ENCODE results near the gene SUSD1. TPM values are rescaled to one million over a fixed set of nuclear protein-coding genes. Genes with fewer than 3 reads are reported as not detected.
"Not testable (repeated sequence)": the region's sequence is repeated elsewhere in the genome, so short reads cannot be mapped to it uniquely, and the experiment has no call there.

The SUSD1 gene
- total RNA-seq, 1 donor from 2014 or later, result 3.2 TPM

DNA sequence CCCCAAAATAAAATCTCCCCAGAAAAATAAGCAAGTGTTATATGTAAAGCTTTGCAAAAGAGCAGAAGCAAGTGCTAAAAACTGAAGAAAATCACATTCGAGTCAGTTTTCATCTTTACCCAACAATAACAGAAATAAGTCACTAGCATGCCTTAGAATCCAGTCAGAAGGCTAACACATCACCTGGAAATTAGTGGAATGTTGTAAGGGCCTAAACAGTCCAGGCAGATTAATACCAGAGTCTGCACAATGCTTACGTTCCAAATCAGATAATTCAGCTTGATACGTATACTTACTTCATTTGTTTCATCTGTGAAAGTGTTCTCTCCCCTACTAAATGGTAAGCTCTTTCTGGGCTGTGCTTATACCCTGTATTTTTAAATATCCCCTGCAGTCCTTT lies 42.7 kb downstream of the SUSD1 start:
- ATAC-seq (no peak), DNase-seq (ENCODE audit: low spot score) (no peak)

DNA sequence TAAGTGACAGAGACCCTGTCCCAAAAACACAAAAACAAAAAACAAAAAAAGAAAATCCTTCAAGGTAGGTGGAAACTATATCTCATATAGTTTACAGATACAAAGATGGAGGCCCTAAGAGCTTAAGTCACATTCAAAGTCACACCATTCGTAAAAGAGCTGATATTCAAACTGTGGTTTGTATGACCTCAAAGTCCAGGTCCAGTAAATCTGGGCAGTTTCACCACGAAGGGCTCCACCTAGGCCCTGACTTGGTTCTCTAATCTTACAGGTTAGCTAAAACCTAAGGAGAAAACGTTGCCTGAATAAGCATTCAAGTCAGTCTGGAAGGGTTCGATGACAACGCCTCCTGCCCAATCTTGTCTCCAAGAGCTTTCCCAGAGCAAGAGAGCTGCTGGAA lies 44.1 kb downstream of the SUSD1 start:
- DNase-seq (ENCODE audit: low spot score), result no peak
- ATAC-seq, result peak; percentile 61

DNA sequence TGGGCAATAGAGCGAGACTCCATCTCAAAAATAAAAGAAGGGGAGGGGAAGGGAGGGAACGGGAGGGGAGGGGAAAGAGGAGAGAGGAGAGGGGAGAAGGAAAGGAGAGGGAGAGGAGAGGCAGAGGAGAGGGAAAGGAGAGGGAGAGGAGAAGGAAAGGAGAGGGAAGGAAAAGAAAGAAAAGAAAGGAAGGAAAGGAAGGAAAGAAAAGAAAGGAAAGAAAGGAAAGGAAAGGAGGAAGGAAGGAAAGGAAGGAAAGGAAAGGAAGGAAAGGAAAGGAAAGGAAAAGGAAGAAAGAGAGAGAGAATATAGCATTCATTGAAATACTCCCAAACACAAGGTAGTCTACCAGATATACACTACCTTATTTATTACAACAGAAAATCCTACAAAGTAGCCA lies 44.8 kb downstream of the SUSD1 start:
- no peak for DNase-seq (ENCODE audit: low spot score)
- no peak for ATAC-seq

GRCh38 chr9:112129246-112129645 lies 45.9 kb downstream of the SUSD1 start:
- ATAC-seq (no peak), DNase-seq (ENCODE audit: low spot score) (no peak)

DNA sequence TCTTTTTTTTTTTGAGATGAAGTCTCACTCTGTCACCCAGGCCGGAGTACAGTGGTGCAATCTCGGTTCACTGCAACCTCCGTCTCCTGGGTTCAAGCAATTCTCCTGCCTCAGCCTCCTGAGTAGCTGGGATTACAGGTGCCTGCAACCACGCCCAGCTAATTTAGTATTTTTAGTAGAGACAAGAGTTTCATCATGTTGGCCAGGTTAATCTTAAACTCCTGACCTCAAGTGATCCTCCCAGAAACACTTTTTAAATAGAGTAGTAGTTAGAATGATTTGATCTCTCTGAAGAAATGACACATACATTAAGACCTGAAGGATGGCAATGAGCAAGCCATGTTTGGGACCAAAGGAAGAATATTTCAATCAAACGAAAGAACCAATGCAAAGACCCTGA lies 46.7 kb downstream of the SUSD1 start:
- peak; percentile 91 for ATAC-seq
- DNase-seq (ENCODE audit: low spot score), result not testable (repeated sequence)

- peak; percentile 26 for ATAC-seq
- no peak for DNase-seq (ENCODE audit: low spot score)
These were observed 47.8 kb downstream of the SUSD1 start for GRCh38 chr9:112127281-112127680.

DNA sequence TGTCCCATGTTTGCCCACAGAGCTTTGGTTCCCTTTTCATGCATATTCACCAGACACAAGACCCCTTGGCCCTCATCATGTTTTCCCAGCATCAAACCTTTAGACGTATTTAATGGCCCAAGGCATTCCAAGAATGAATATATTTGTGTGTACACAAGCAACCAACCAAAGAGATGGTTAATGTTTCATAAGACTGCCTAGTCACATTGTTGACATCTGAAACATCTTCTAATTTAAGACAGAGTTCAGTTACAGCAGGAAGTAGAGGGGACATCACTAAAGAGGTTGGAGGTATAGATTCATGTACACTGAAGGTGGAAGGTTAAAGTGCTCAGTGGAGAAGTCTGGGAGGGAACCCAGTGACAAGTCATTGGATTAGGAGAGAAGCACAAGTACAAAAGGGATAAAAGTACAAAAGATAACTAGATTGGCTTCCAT lies 49.1 kb downstream of the SUSD1 start:
- ATAC-seq (no peak), DNase-seq (ENCODE audit: low spot score) (no peak)

DNA sequence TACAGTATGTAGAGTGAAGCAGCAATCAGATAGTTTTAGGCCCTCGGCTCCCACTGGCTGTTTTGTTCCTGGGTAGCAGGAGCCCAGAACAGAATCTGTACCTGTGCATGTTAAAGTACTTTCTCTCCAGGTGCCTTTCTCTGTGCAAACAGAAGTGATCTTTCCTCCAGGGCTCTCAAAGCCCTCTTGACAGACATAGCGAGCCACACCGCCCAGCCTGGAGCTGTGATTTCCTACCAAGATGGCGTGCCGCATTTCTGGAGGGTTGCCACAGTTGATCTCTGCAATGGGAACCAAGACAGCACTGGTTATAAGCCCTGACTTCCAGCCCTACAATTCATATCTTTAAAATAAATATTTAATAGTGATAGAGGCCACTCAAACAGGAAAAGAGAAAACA lies 50.9 kb downstream of the SUSD1 start:
- ATAC-seq (no peak), DNase-seq (ENCODE audit: low spot score) (no peak)

DNA sequence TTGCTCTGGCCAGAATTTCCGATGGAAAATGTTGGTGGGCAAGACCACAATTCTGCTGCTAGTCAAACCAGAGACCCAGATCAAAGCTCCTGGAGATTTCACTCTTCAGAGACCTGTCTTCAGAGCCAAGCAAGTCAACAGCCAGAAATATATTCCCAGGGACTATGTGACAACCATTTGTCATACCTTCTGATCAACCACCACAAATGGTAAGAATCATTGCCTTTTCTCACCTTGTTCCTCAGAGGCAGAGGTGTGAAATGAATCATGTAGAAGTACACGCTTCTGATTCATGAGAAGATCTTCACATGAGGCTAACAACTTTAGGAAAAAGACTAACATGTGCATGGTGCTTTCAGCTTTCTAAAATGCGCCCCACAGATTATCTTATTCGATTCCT lies 53.5 kb downstream of the SUSD1 start:
- DNase-seq (ENCODE audit: low spot score), result no peak
- ATAC-seq, result no peak

DNA sequence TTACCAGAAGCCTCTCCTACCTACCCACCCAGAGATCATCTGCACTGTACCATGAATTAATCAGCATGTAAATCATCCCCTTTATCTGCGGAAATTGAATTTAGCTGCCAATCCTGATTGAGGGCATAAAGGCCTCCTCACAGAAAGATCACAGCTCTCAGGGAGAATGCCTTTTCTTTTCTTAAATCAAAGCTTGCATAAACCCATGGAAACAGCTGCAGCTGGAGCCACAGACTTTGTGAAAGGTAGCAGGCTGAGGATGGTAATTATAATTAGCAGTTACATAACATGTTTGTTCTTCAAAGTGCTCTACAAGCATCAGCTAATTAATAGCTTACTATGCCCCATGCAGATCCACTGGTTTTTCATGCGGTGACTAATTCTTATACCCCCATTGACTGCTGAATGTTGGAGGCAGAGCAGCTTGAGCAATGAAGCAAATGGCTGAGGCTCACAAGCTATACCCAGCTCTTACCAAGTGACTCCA lies 54.6 kb downstream of the SUSD1 start:
- DNase-seq (ENCODE audit: low spot score), result no peak

DNA sequence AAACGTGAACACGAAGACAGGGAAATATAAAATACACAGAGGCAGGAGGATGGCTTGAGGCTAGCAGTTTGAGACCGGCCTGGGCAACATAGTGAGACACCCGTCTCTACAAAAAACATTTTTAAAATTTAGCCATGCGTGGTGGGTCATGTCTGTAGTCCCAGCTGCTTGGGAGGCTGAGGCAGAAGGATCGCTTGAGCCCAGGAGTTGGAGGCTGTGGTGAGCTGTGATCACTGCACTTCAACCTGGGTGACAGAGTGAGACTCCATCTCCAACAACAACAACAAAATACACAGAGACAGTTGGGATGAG lies 55.1 kb downstream of the SUSD1 start:
- no peak for ATAC-seq
- no peak for DNase-seq (ENCODE audit: low spot score)

More for the DNA sequence above, 54.6 kb downstream of the SUSD1 start:
- ATAC-seq, result no peak

DNA sequence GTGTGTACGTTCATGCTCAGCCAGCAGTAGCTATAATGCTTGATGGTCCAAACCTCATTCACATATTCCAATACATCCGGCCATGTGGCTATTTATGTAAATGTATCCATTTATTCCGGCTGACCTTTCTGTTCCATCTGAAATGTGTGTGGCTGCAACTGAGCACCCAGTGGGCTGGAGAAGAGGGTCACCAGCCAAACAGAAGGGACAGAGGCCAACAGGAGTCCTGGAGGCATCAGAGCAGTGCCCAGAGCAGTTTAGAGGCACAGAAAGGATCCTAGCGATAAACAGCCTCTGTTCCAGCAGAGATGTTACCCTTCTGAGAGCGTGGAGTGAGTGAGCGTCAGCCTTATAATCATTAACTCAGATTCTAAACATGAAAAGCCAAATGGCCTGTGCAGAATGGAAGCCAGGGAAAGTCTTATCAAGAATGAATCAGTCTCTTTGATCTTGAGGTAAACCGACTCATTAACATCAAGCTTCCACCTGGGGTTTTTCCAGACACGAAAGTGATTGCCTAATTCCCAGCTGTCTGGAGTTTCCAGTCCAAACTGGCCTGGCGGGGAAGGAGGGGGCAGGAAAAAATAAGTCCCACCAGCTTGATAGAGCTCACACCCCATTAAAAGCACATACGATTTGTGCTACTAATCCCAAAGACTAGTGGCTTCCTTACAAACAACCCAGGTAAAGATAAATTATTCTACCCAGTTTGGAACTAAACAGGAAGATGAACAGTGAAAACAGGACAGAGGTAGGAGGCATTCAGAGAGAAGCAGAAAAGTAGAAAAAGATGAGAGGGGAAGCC lies 55.7 kb downstream of the SUSD1 start:
- ATAC-seq, result peak; percentile 88
- peak; percentile 79 for DNase-seq (ENCODE audit: low spot score)

DNA sequence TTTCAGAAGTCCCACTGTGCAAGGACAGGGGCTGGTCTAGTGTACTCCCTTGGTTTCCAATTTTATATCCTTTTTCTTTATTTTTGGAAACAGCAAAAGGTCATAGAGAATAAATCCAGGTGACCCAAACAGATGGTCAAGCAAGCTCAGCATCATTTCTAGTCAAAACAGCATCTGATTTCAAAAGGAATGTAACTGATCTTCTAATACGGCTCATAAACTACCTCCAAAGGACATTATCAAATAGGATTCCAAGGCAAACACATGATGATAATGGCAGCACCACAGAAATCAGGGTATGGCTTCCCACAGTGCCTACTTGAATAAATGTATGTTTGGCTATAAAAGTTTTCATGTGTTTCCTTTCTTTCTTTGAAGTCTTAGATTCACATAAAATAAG lies 57.1 kb downstream of the SUSD1 start:
- DNase-seq (ENCODE audit: low spot score), result no peak
- ATAC-seq, result no peak

DNA sequence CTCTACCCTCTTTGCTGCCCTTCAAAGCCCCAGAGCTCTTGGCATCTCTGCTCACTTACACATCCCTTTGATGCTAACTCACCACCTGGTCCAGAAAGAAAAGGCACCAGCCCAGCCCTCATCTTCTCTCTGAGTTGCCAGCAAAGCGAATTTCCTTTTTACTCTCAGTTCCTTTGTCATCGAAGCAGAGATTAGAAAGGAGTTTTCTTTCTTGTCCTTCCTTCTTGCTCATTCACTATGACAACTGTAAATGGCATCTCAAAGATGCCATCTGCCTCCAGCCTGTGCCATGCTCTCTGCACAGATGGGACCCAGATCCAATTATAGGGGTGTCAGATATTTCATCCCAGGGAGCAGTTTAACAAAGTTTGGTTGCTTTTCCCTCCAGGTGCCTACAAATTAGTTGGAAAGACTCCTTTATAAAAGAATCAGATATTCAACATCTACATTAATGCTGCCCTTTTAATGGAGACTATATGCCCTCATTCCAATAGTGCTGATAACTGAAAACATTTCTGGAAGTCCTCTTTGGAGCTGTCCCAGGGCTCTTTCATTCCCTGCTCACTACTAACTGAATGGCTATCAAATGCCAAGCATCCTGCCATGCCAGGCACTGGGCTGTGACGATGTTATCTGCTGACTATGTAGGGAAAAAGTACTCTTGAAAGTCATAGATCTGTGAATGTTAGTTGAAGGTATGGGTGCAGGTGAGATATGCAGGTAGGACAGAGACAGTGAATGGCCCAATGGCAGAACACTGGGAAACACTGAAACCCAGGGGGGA lies 58.9 kb downstream of the SUSD1 start:
- DNase-seq (ENCODE audit: low spot score) (no peak), ATAC-seq (no peak)

GRCh38 chr9:112115109-112115508 lies 60.0 kb downstream of the SUSD1 start:
- peak; percentile 70 for ATAC-seq
- peak; percentile 57 for DNase-seq (ENCODE audit: low spot score)

- ATAC-seq, result peak; percentile 92
- peak; percentile 64 for DNase-seq (ENCODE audit: low spot score)
These were observed 62.0 kb downstream of the SUSD1 start for GRCh38 chr9:112112941-112113681.

DNA sequence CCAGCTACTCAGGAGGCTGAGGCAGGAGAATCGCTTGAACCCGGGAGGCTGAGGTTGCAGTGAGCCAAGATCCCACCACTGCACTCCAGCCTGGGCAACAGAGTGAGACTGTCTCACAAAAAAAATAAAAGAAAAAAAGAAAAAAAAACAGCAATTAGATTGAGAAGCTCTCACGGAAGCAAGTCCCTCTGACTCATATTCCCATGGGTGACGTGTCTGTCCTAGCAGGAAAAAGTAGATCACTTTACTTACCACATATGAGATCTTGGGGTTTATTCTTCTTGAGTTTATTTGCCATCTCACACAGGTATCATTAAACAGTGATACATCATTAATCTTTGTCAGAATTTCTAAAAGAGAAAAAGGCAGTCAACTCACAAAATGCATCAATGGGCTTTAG lies 62.6 kb downstream of the SUSD1 start:
- DNase-seq (ENCODE audit: low spot score), result no peak
- ATAC-seq, result no peak

DNA sequence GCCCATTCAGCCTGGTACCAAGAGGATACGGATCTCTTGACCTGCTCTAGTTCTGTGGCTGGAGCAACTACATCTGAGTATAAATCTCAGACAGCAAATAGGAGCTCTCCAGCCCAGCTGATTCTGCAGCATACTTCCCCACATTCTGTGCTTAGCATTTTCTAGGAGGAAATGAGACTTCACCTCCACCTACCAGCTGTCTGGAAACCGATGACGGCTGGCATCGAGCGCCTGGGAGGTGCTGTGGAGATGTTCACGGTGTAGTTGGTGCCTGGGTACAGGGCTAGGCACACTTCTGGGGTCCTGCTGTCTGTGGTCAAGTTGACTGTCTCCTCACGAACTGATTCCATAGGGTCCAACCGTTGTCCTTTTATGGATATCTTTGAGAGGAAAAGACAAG lies 63.6 kb downstream of the SUSD1 start:
- DNase-seq (ENCODE audit: low spot score) (no peak), ATAC-seq (no peak)

DNA sequence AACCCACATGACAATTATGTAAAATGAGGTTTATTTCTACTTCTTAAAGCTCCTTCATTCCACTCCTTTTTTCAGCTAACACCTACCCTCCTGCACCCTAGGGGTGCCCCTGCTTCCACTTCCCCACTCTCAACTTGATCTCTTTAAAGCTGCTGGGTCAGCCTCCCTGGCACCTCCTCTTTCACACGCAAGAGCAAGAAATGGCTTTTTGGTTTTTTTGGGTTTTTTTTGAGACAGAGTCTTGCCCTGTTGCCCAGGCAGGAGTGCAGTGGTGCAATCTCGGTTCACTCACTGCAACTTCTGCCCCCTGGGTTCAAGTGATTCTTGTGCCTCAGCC lies 64.4 kb downstream of the SUSD1 start:
- ATAC-seq (no peak), DNase-seq (ENCODE audit: low spot score) (no peak)

DNA sequence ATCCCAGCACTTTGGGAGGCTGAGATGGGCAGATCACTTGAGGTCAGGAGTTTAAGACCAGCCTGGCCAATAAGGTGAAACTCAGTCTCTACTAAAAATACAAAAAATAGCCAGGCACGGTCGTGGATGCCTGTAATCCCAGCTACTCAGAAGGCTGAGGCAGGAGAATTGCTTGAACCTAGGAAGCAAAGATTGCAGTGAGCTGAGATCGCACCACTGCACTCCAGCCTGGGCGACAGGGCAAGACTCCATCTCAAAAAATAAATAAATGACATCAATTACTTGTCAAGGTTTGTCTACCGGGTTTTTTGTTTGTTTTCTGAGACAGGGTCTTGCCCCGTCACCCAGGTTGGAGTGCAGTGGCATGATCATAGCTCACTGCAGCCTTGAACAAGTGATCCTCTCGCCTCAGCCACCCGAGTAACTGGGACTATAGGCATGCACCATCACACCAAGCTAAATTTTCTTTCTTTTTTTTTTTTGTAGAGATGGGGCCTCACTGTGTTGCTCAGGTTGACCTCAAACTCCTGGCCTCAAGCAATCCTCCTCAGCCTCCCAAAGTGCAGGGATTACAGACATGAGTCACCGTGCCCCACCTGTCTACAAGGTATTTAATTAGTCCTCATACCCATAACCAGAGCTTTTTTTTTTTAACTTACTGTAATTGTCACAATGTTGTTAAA lies 64.9 kb downstream of the SUSD1 start:
- ATAC-seq, result no peak
- no peak for DNase-seq (ENCODE audit: low spot score)

- ATAC-seq, result no peak
- no peak for DNase-seq (ENCODE audit: low spot score)
These were observed 70.2 kb downstream of the SUSD1 start for GRCh38 chr9:112104901-112105300.
